WTC11 (cell line): ENCODE measurements around the gene DYNC1LI2. TPM values are rescaled to one million over a fixed set of nuclear protein-coding genes. Genes with fewer than 3 reads are reported as not detected.

Source experiments
- ATAC-seq: fragments of 200-7000 bp; cut with Tn5 transposase; 2 replicates; pipeline ENCODE4 v1.10.0; 2021; ENCODE audit warnings: mild to moderate bottlenecking, moderate library complexity
- CTCF ChIA-PET: fragments of 300-600 bp; sonication (Branson Sonifier 250); formaldehyde crosslinking; loops from one replicate; lab custom pipeline; 2021; ENCODE audit warnings: antibody characterized with exemption; lab: Charles Lee
- POLR2A ChIA-PET: fragments of 350-600 bp; sonication (Branson Sonifier 250); formaldehyde crosslinking; loops from one replicate; lab custom pipeline; 2021; ENCODE audit warnings: antibody characterized with exemption; lab: Charles Lee
- DNase-seq: peaks from one replicate; pipeline ENCODE4 v3.0.0; 2021; ENCODE audit warnings: low spot score
- H3K27ac Mint-ChIP-seq: 2 replicates; pipeline ENCODE4 v1.8.0; 2021; ENCODE audit warnings: mixed read lengths
- H3K27me3 Mint-ChIP-seq: 2 replicates; pipeline ENCODE4 v1.8.0; 2021; ENCODE audit warnings: low read depth, mild to moderate bottlenecking, moderate library complexity, mixed read lengths
- H3K36me3 Mint-ChIP-seq: 2 replicates; pipeline ENCODE4 v1.8.0; 2021; ENCODE audit warnings: mixed read lengths
- H3K4me1 Mint-ChIP-seq: 2 replicates; pipeline ENCODE4 v1.8.0; 2022; ENCODE audit warnings: mixed read lengths
- H3K4me3 Mint-ChIP-seq: 2 replicates; pipeline ENCODE4 v1.8.0; 2021; ENCODE audit warnings: mild to moderate bottlenecking, moderate library complexity, mixed read lengths
- H3K9me3 Mint-ChIP-seq: 2 replicates; pipeline ENCODE4 v1.8.0; 2021; ENCODE audit warnings: mixed read lengths
- ATF3 ChIP-seq: sonication (generic); formaldehyde crosslinking; conservative IDR thresholded peaks from 2 replicates; pipeline ENCODE4 v1.8.1; 2022; ENCODE audit warnings: mild to moderate bottlenecking, missing genetic modification reagents
- GABPB1 ChIP-seq: sonication (generic); formaldehyde crosslinking; IDR thresholded peaks from 2 replicates; pipeline ENCODE4 v1.8.1; 2023; ENCODE audit warnings: mild to moderate bottlenecking, missing genetic modification reagents
- HMGA2 ChIP-seq: fragments of 250-450 bp; sonication (Bioruptor Pico); IDR thresholded peaks from 2 replicates; pipeline ENCODE4 v1.4.0; 2021; ENCODE audit warnings: mild to moderate bottlenecking, moderate library complexity
- JUN ChIP-seq: sonication (generic); formaldehyde crosslinking; IDR thresholded peaks from 2 replicates; pipeline ENCODE4 v1.8.0; 2023; ENCODE audit warnings: mild to moderate bottlenecking, missing genetic modification reagents
- MAX ChIP-seq: sonication (generic); formaldehyde crosslinking; IDR thresholded peaks from 2 replicates; pipeline ENCODE4 v1.8.0; 2022; ENCODE audit warnings: mild to moderate bottlenecking, missing genetic modification reagents
- MYBL2 ChIP-seq: sonication (generic); formaldehyde crosslinking; IDR thresholded peaks from 2 replicates; pipeline ENCODE4 v1.8.1; 2023; ENCODE audit warnings: mild to moderate bottlenecking, moderate library complexity, missing genetic modification reagents
- NR2C2 ChIP-seq: sonication (generic); formaldehyde crosslinking; IDR thresholded peaks from 2 replicates; pipeline ENCODE4 v1.8.0; 2022; ENCODE audit warnings: mild to moderate bottlenecking, missing genetic modification reagents
- NR3C1 ChIP-seq: sonication (generic); formaldehyde crosslinking; conservative IDR thresholded peaks from 2 replicates; pipeline ENCODE4 v1.8.1; 2023; ENCODE audit warnings: low read depth, mild to moderate bottlenecking, missing genetic modification reagents
- RELA ChIP-seq: sonication (generic); formaldehyde crosslinking; IDR thresholded peaks from 2 replicates; pipeline ENCODE4 v1.8.1; 2022; ENCODE audit warnings: missing genetic modification reagents, mild to moderate bottlenecking, borderline replicate concordance
- STAT6 ChIP-seq: sonication (generic); formaldehyde crosslinking; conservative IDR thresholded peaks from 2 replicates; pipeline ENCODE4 v1.8.1; 2023; ENCODE audit warnings: mild to moderate bottlenecking, low read depth, missing genetic modification reagents, moderate library complexity
- TEAD4 ChIP-seq: sonication (generic); formaldehyde crosslinking; IDR thresholded peaks from 2 replicates; pipeline ENCODE4 v1.8.0; 2022; ENCODE audit warnings: mild to moderate bottlenecking, missing genetic modification reagents
- USF2 ChIP-seq: sonication (generic); formaldehyde crosslinking; IDR thresholded peaks from 2 replicates; pipeline ENCODE4 v1.8.1; 2023; ENCODE audit warnings: mild to moderate bottlenecking, missing genetic modification reagents, moderate library complexity
- ZBTB21 ChIP-seq: sonication (generic); formaldehyde crosslinking; IDR thresholded peaks from 2 replicates; pipeline ENCODE4 v1.8.1; 2023; ENCODE audit warnings: mild to moderate bottlenecking, missing genetic modification reagents, borderline replicate concordance
- ZNF138 ChIP-seq: sonication (generic); formaldehyde crosslinking; conservative IDR thresholded peaks from 2 replicates; pipeline ENCODE4 v1.8.1; 2022; ENCODE audit warnings: mild to moderate bottlenecking, moderate library complexity, missing genetic modification reagents
- ZNF232 ChIP-seq: sonication (generic); formaldehyde crosslinking; IDR thresholded peaks from 2 replicates; pipeline ENCODE4 v1.8.0; 2022; ENCODE audit warnings: mild to moderate bottlenecking, missing genetic modification reagents
- ZNF396 ChIP-seq: fragments of 250-450 bp; sonication (Bioruptor Pico); IDR thresholded peaks from 2 replicates; pipeline ENCODE4 v1.8.0; 2021; ENCODE audit warnings: mild to moderate bottlenecking, moderate library complexity, borderline replicate concordance
- ZNF512 ChIP-seq: sonication (generic); formaldehyde crosslinking; IDR thresholded peaks from 2 replicates; pipeline ENCODE4 v1.8.1; 2022; ENCODE audit warnings: missing genetic modification reagents, borderline replicate concordance
- total RNA-seq: library from RNA; stranded (reverse); gene quantifications from 3 replicates; pipeline ENCODE4 v1.2.3, GENCODE V29; 2021
- TF ChIP-seq, protein P1 (sequence below): sonication (generic); formaldehyde crosslinking; IDR thresholded peaks from 2 replicates; pipeline ENCODE4 v1.8.1; 2022; ENCODE audit warnings: low read depth, mild to moderate bottlenecking, moderate library complexity, missing genetic modification reagents, borderline replicate concordance
- TF ChIP-seq, protein P2 (sequence below): fragments of 250-450 bp; sonication (Bioruptor Pico); conservative IDR thresholded peaks from 2 replicates; pipeline ENCODE4 v1.9.0; 2021; ENCODE audit warnings: mild to moderate bottlenecking

DYNC1LI2 gene
- total RNA-seq, 1 experiment from 2014 or later, result 89.8 TPM

GRCh38 chr16:66711581-66711980 lies 39.8 kb downstream of the DYNC1LI2 start (continued):
- TF ChIP-seq NR3C1 (no peak), NR2C2 (CRISPR knock-in tag) (no peak), RELA (CRISPR knock-in tag) (no peak), ZBTB21 (CRISPR knock-in tag) (no peak), ZNF396 (CRISPR knock-in tag) (no peak), MYBL2 (no peak), MAX (CRISPR knock-in tag) (no peak), ATF3 (CRISPR knock-in tag) (no peak)

DNA sequence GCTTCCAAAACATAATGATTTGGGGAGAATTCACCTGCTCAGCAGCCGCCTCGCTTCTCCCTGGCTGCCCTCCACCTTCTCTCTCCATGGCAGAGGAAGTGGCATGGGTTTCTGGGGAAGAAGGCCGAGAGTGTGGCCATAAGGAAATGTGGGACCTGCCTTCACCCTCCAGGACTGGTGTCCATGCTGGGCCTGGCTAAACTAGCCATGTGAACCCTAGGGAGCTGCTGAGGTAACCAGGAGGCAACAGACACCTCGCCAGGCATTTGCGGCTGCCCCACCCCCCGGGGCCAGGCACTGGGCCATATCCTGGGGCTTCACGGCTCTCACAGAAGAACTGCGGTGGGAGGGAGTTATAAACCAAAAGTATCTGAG lies 44.9 kb downstream of the DYNC1LI2 start:
- CTCF ChIA-PET, result interaction anchor here (0.9 kb wide), 1 partner anchor 9 kb away, joined by 3 read pairs; no protein-coding TSS in a partner anchor
- no peak overlapping the region for H3K4me3 Mint-ChIP-seq
- H3K4me1 Mint-ChIP-seq, result peaks cover 11% of the 10 kb centered on the region
- ATAC-seq, result peak; percentile 44
- no peak overlapping the region for H3K27ac Mint-ChIP-seq
- no peak for TF ChIP-seq JUN (CRISPR knock-in tag)
- no peak for TF ChIP-seq GABPB1 (CRISPR knock-in tag)
- no peak for TF ChIP-seq ZNF232
- TF ChIP-seq, protein P1, sequence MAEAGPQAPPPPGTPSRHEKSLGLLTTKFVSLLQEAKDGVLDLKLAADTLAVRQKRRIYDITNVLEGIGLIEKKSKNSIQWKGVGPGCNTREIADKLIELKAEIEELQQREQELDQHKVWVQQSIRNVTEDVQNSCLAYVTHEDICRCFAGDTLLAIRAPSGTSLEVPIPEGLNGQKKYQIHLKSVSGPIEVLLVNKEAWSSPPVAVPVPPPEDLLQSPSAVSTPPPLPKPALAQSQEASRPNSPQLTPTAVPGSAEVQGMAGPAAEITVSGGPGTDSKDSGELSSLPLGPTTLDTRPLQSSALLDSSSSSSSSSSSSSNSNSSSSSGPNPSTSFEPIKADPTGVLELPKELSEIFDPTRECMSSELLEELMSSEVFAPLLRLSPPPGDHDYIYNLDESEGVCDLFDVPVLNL (CRISPR knock-in tag), result no peak
- TF ChIP-seq, all 79 proteins: peak for 0
- Mint-ChIP-seq H3K27me3 (no peaks in the 10 kb centered on the region), H3K36me3 (no peaks in the 10 kb centered on the region), H3K9me3 (no peaks in the 10 kb centered on the region; the same call in 1 of the 2 replicates)
- no peak for DNase-seq
- POLR2A ChIA-PET, result no interaction called here

GRCh38 chr16:66705790-66706505 lies 45.5 kb downstream of the DYNC1LI2 start:
- Mint-ChIP-seq H3K4me1 (peaks cover 11% of the 10 kb centered on the region), H3K27me3 (no peaks in the 10 kb centered on the region), H3K27ac (no peak overlapping the region), H3K4me3 (no peak overlapping the region), H3K36me3 (no peaks in the 10 kb centered on the region), H3K9me3 (no peaks in the 10 kb centered on the region; the same call in 1 of the 2 replicates)
- DNase-seq (no peak), ATAC-seq (no peak)
- ChIA-PET CTCF (interaction anchor here (0.7 to 0.9 kb wide), 2 partner anchors 48 to 55 kb away, joined by 3 to 5 read pairs; no protein-coding TSS in a partner anchor), POLR2A (no interaction called here)
- TF ChIP-seq TEAD4 (CRISPR knock-in tag) (no peak), HMGA2 (CRISPR knock-in tag) (no peak), USF2 (CRISPR knock-in tag) (no peak), GABPB1 (CRISPR knock-in tag) (no peak), ZNF512 (CRISPR knock-in tag) (no peak), STAT6 (CRISPR knock-in tag) (no peak), ZNF138 (CRISPR knock-in tag) (no peak)
- TF ChIP-seq, protein P2, sequence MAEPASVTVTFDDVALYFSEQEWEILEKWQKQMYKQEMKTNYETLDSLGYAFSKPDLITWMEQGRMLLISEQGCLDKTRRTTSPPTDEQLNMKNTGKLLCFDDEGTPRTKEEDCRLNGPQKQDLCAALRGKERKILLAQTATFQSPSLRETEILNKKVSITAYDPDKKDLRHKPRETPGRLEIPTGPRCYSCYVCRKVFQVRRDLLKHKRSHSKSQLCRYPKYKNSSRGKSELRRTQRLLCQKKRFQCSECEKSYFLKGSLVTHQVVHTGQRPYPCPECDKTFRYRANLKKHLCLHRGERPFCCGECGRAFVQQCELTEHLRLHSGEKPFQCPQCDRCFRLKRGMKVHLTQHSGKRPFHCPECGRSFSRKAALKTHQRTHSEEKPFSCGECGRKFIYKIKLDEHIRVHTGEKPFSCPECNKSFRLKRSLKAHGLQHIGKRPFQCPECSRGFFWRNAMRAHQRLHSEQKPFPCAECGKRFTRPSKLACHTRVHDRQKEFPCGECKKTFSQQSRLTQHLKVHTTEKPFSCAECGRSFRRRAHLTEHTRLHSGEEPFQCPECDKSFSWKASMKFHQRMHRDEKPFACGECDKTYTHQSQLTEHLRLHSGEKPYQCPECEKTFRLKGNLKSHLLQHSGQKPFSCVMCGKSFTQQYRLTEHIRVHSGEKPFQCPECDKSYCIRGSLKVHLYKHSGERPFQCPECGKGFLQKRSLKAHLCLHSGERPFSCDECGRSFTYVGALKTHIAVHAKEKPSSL (CRISPR knock-in tag), result no peak
- TF ChIP-seq, protein P1 (CRISPR knock-in tag), result no peak
